IPS-11a (cell line): Measurements from ENCODE around the gene NR1H2.
"Not testable (repeated sequence)": the region's sequence is repeated elsewhere in the genome, so short reads cannot be mapped to it uniquely, and the experiment has no call there.

Source experiments
- H3K4me3 ChIP-seq: one replicate; pipeline ENCODE4 v1.5.1; 2013; ENCODE audit warnings: low read depth, low read length, control low read depth

Gene NR1H2

DNA sequence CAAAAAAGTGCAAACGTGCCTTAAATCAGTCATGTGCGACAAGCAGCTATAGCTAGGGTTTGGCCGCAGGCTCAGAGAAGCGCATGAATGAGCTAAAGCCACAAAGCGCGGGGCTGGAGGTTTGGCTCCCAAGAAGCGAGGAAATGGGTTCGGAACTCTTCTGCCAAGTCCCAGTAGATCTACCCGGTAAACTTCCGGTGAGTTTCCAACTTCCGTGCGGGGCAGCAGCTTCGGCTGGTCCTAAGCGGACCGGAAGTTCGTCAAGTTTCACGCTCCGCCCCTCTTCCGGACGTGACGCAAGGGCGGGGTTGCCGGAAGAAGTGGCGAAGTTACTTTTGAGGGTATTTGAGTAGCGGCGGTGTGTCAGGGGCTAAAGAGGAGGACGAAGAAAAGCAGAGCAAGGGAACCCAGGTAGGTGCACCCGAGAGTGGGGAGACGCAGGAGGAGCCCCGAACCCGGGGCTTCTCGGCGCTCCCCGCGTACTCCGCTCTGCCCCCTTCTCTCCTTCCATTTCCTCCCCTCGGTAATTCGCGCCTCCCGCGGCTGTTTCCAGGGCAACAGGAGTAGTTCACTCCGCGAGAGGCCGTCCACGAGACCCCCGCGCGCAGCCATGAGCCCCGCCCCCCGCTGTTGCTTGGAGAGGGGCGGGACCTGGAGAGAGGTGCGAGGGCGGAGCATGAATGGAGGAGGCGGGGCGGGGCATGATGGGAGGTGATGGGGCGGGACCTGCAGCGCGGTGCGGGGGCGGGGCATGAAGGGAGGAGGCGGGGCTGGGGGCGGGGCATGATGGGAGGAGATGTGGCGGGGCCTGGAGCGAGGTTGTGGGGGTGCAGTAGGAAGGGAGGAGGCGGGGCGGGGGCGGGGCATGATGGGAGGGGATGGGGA lies at the start of gene NR1H2:
Gene NR1H2 (plus strand): TSS at position 292 of the 885 bp plus-strand sequence. CDS start 1,149 bp downstream, outside the sequence.
- H3K4me3 ChIP-seq, result peak within 1 kb of the TSS; percentile 80

DNA sequence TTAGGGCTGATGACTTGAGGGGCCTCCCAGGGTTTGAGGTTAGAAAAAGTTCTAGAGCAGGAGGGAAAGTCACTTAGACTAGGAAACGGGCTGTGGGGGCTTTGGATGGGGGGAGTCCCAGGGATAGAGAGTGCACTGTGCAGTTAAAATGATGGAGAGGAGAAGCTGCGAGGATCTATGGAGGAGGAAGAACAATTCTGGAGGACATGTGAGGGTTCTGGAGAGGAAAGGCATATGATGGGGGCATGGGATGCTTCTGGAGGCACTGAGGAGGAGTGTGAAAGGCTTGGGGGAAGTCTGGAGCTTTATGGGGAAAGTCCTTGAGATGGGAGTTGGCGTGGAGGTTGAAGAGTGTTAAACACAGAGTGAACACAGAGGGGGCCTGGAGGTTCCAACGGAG lies 49.2 kb upstream of the NR1H2 start:
- H3K4me3 ChIP-seq, result no peak overlapping the region

DNA sequence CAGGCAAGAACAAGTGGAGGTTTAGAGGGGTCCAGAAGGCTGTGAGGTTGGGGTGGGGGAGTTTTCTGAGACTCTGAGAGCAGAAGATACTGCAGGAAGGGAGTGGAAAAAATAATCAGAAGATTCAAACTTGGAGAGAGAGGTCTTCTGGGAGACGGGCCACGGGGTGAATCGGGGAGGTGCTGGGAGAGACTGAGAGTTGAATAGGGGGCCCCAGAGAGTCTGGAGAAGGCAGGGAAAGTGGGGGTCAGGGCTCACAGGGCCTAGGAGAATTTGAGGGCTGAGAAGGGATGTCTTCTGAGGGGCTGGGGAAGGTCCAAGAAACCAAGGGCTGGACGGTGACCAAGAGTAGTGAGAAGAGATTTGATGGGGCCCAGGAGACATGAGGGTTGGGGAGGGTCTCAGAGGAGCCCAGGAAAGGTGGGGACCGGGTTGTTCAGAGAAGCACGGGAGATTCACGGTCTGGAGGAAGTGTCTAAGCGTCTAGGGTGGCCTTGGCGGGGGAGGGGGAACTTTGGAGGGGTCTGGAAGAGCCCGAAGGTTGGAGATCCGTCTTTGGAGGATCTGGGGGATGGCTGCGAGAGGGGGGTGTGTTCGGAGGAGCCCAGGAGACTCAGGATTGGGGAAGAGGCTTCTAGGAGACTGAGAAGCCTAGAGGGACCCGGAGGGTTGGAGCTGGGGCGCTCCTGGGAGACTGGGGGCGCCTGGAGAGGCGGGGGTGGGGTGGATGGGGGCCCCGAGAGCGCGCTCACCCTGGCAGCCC lies 48.6 kb upstream of the NR1H2 start:
- H3K4me3 ChIP-seq, result no peak overlapping the region

DNA sequence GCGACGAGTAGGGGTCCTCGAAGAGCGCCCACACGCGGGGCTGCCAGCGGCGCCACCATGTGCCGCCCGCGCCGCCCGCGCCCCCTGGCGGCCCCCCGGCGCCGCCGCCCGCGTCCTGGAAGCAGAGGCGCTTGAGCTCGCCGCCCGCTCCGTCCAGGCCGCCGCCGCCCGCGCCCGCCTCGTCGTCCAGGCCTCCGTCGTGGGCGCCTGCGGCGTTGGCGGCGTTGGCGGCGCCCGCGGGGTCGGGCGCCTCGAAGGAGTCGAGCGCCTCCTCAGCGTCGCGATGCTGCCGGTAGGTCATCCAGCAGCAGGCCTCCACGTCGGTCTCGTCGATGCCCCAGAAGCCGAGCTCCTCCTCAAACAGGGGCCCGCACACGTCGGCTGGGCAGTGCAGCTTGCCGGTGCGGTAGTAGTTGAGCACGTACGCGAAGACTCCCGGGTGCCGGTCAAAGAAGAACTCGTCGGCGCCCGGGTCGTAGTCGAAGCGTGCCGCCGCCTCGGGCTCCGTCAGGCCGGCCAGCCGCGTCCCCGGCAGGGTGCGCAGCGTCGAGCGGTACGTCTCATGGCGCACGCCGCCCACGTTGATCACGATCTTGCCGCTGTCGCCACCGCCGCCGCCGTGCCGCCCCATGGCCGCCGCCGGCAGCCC lies 47.9 kb upstream of the NR1H2 start:
- peak overlapping the region; percentile 43 for H3K4me3 ChIP-seq

- H3K4me3 ChIP-seq, result no peak overlapping the region
Measured at GRCh38 chr19:50328873-50329145, 47.4 kb upstream of the NR1H2 start.

- H3K4me3 ChIP-seq, result peak within 1 kb of the TSS; percentile 50
Measured at GRCh38 chr19:50329146-50329925, 46.9 kb upstream of the NR1H2 start, which contains the start of gene KCNC3. KCNC3 (minus strand) TSS chr19:50329377; CDS start chr19:50329082, 295 bp downstream.

DNA sequence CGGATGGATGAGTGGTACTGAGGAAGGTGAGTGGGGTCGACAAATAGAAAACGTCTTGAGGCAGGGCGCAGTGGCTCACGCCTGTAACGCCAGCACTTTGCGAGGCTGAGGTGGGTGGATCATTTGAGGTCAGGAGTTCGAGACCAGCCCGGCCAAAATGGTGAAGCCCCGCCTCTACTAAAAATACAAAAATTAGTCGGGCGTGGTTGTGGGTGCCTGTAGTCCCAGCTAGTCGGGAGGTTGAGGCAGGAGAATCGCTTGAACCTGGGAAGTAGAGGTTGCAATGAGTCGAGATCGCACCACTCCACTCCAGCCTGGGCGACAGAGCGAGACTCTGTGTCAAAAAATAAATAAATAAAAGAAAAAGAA lies 46.3 kb upstream of the NR1H2 start:
- peak overlapping the region; percentile 50 for H3K4me3 ChIP-seq

DNA sequence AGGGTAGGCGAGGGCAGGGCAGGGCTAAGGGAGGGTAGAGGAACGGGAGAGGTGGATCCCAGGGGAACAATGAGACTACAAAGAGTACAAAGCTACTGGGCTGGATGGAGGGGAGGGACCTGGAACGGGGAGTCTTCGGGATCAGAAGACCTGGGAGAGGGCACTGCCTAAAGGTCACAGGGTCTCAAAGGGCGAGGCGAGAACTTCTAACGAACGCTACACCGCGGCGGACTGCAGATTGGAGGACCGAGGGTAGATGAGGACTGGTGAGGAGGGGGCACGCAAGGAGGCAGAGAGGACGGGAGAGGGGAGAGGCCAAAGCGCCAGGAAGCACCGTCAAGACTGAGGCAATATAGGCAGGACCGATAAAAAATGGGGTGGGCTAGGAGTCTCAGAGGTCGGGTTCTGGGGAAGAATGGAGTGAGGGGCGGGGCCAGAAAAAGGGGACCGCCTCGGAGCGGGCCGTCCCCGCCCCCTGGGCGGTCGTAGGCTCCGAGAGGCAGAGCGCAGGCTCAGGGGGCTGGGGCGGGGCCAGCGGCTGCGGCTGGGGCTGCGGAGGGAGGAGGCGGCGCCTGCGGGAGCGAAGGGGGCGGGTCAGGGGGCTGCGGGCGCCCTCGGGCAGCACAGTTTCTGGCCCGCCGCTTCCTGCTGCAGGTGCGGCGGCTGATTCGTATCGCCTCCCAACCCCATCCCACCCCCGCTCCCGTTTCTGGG lies 45.7 kb upstream of the NR1H2 start:
- H3K4me3 ChIP-seq, result peak overlapping the region; percentile 57

DNA sequence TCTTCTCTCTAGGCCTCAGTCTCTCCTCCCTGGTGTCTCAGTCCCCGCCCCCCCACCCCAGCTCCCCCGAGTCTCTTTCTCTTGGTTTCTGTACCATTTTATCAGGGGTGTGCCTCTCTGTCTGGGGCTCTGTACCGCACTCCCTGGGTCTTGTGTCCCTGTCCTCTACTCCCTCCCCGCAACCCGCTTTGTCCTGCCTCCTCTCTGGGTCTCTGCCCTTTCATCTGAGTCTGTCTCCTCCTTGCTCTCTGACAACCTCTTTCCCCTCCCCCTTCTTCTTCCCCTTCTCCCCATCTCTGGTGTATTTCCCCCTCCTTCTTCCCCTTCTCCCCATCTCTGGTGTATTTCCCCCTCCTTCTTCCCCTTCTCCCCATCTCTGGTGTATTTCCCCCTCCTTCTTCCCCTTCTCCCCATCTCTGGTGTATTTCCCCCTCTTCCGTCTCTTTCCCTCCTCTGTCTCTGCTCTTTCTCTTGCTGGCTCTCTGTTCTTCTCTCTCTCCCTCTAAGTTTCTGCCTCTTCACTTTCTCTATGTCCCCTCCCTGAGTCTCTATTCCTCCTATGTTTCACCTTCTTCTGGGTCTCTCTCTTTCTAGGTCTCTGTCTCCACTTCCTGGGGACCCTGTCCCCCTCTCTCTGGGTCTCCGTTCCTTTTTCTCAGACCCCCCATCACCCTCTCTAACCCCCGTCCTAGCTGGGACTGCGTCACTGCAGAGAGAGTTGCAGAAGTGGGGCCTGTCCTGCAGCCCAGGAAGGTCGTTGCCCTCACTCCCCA lies 44.9 kb upstream of the NR1H2 start:
- peak overlapping the region; percentile 57 for H3K4me3 ChIP-seq

DNA sequence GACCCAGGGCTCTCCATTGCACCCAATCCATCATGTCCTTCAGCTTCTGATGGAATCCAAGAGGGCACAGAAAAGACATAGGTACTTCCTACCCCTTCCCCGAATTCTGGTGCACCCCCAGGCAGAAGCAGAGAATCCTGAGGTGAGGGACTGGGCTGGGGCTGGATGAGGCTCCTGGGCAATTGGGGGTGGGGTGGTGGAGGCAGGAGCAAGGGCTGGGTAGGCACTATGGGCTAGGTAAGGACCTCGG lies 44.3 kb upstream of the NR1H2 start:
- H3K4me3 ChIP-seq, result peak overlapping the region; percentile 25

DNA sequence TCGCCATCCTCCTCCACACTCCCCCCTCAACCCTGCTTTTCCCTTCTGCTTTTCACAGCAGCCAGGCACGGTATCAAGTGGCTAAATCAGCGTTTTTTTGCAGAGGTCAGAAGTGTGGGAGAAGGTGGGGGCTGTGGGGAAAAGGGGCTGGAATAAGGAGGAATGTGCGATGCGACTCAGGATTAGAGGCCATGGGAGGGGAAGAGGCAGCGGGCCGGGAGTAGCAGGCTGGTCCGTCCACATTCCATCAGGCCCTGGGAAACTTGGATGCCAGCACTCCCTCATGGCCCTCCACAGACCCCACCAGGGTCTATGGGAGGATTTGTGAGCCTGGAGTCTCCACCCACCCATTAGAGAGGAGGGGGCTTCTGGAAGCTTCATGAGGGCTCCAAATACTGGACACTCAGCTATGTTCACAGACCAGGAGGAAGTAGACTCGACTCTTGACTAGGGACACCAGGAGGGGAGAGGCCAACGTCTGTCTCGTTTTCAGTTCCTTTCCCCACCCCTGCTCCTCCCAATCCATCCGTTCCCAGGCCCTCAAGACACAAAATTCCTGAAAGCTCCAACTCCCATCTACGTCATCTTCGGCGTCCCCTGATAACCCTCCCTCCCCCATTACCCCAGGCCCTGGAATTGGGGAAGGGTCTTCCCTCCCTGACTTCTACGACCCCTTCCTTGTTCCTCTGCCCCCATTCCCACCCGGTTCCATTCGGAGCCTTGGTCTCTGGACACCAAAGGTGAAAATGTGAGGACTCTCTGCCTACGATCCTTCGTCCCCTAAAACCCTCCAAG lies 43.8 kb upstream of the NR1H2 start:
- H3K4me3 ChIP-seq, result peak overlapping the region; percentile 63

DNA sequence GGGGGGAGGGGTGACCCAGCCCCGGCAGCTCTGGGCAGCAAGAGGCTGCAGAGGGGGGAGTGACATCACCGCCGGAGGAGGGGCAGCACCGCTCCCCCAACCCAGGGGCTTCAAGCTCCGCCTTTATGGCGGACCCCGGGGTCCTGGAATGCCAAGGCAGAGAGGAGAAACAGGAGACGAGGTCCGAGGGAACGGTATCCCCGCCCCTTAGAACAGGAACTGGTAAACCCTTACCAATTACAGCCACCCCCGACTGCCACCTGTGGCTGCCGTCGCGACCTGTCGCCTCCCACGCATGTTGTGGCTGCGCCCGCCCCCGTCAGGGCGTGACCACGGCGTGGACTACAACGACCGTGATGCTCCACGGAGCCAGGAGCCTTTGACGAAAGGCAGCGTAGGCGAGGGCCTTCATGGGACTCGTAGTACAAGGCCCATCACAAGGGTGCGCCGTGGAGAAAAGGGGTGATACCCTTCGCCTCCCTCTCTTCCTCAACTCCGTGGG lies 43.0 kb upstream of the NR1H2 start:
- H3K4me3 ChIP-seq, result peak overlapping the region; percentile 69

DNA sequence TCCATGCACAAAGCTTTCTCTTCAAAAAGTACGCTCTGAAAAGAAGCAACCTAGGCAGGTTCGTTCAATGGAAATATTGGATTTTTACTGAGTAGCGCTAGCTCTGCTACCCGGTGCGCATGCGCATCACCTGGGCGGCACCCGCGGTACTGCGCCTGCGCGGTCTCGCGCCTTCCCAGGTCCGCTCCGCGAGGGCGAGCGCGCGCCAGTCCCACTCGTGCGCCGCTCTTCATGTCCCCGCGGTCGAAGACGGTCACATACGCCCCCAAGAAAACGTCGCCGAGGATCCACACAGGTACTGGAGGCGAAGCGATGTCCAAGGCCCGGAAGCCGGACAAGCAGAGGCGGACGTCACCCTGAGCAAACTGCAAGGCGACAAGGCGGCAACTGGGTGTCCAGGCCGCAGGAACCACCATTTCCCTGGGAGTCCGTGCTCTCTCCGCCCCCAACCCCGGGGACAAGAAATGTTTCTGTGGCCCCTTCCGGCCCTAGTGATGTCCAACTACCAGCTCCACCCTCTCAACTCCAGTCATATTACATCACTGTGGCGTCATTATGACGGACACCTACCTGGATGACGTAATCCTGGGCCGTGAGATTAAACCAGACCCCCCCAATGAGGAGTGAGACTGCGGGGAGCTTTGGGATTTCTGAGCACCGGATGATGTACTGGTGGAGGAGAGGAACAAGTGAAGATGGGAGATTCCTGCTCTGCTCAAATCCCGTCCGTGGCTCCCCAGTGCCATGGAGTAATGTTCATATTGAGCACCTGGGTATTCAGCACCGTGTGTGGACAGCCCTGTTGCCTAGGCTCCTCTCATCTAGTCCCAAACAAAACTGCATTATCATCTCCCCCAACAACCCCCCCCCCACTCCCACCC lies 42.3 kb upstream of the NR1H2 start:
- peak overlapping the region; percentile 69 for H3K4me3 ChIP-seq

- no peak overlapping the region for H3K4me3 ChIP-seq
Measured at GRCh38 chr19:50334741-50335421, 41.4 kb upstream of the NR1H2 start.

GRCh38 chr19:50337031-50337430 lies 39.2 kb upstream of the NR1H2 start:
- H3K4me3 ChIP-seq, result not testable (repeated sequence)

GRCh38 chr19:50340331-50340730 lies 35.9 kb upstream of the NR1H2 start:
- H3K4me3 ChIP-seq, result no peak overlapping the region

DNA sequence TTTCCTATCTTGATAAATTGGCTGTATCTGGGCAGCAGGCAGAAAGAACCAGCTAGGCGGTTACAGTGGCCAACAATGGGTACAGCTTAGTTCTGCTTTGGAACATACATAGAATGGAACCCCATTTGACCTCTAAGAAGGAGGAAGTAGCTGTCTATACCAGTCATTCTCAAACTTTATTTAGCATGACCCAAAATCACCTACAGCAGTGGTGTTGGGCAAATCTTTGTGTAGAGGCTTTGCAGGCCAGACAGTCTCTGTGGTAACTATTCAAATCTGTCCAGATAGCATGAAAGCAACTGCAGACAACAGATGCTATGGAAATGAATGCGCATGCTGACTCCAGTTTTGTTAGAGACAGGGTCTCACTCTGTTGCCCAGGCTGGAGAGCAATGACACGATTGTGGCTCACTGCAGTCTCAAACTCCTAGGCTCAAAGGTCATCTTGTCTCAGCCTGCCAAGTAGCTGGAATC lies 35.1 kb upstream of the NR1H2 start:
- H3K4me3 ChIP-seq, result no peak overlapping the region
